Mesothelial cell of epicardium (in vitro differentiated cells): ENCODE results near the gene ALG1L2. TPM values are rescaled to one million over a fixed set of nuclear protein-coding genes. Genes with fewer than 3 reads are reported as not detected.
"Not testable (repeated sequence)": the region's sequence is repeated elsewhere in the genome, so short reads cannot be mapped to it uniquely, and the experiment has no call there.

Source experiments
- DNase-seq, 2 experiments: peaks; one replicate each; pipeline ENCODE4 v3.0.0; 2021; ENCODE audit warnings: low spot score in 2 of 2; ENCODE audit not compliant: unreplicated experiment in 2 of 2
- H3K27ac Mint-ChIP-seq: 2 replicates; pipeline ENCODE4 v1.8.0; 2021; ENCODE audit warnings: mixed read lengths
- H3K27me3 Mint-ChIP-seq: 2 replicates; pipeline ENCODE4 v1.8.0; 2021; ENCODE audit warnings: low read depth, mixed read lengths
- H3K36me3 Mint-ChIP-seq: 2 replicates; pipeline ENCODE4 v1.8.0; 2021; ENCODE audit warnings: mixed read lengths
- H3K4me1 Mint-ChIP-seq: 2 replicates; pipeline ENCODE4 v1.8.0; 2021; ENCODE audit warnings: mixed read lengths
- H3K4me3 Mint-ChIP-seq: 2 replicates; pipeline ENCODE4 v1.8.0; 2021; ENCODE audit warnings: mild to moderate bottlenecking, moderate library complexity, mixed read lengths
- H3K9me3 Mint-ChIP-seq: 2 replicates; pipeline ENCODE4 v1.8.0; 2021; ENCODE audit warnings: mixed read lengths
- CTCF ChIP-seq: fragments of 200-600 bp; sonication (generic); IDR thresholded peaks from one replicate; pipeline ENCODE4 v1.5.0; 2021; ENCODE audit warnings: antibody characterized with exemption; ENCODE audit not compliant: unreplicated experiment
- total RNA-seq: library from RNA; stranded (reverse); gene quantifications from 3 replicates; pipeline ENCODE4 v1.2.1, GENCODE V29; 2021

ALG1L2 gene
- 1.8 to 3.1 TPM (median 2.8 TPM) in 3 replicates for total RNA-seq

- Mint-ChIP-seq H3K27me3 (peaks cover 2% of the 10 kb centered on the region), H3K36me3 (no peaks in the 10 kb centered on the region), H3K4me1 (no peaks in the 10 kb centered on the region), H3K9me3 (no peaks in the 10 kb centered on the region), H3K27ac (no peak within 1 kb of the TSS), H3K4me3 (no peak within 1 kb of the TSS)
- TF ChIP-seq CTCF, result no peak
- DNase-seq, result no peak
Observed at GRCh38 chr3:130081351-130081881, at the start of gene ALG1L2. ALG1L2 (plus strand) TSS chr3:130081831; CDS start chr3:130082017, 186 bp downstream.

- not testable (repeated sequence) for H3K4me1 Mint-ChIP-seq, H3K4me3 Mint-ChIP-seq, DNase-seq, H3K27ac Mint-ChIP-seq, H3K36me3 Mint-ChIP-seq
- Mint-ChIP-seq H3K9me3 (peaks cover 11% of the 10 kb centered on the region), H3K27me3 (peaks cover 32% of the 10 kb centered on the region)
Observed at GRCh38 chr3:130037126-130037815, 44.4 kb upstream of the ALG1L2 start.

GRCh38 chr3:130042736-130043135, 38.9 kb upstream of the ALG1L2 start:
- DNase-seq, H3K4me3 Mint-ChIP-seq, H3K27me3 Mint-ChIP-seq, H3K9me3 Mint-ChIP-seq, H3K4me1 Mint-ChIP-seq, H3K27ac Mint-ChIP-seq, H3K36me3 Mint-ChIP-seq: not testable (repeated sequence)

GRCh38 chr3:130043658-130044057, 38.0 kb upstream of the ALG1L2 start:
- not testable (repeated sequence) for H3K36me3 Mint-ChIP-seq, H3K27me3 Mint-ChIP-seq, H3K27ac Mint-ChIP-seq, H3K4me1 Mint-ChIP-seq, DNase-seq, H3K9me3 Mint-ChIP-seq, H3K4me3 Mint-ChIP-seq

- no peak for DNase-seq
- Mint-ChIP-seq H3K27ac (no peak overlapping the region), H3K4me3 (no peak overlapping the region), H3K27me3 (no peaks in the 10 kb centered on the region), H3K4me1 (peaks cover 5% of the 10 kb centered on the region), H3K36me3 (no peaks in the 10 kb centered on the region), H3K9me3 (peaks cover 6% of the 10 kb centered on the region)
- TF ChIP-seq CTCF, result no peak
Observed at GRCh38 chr3:130044370-130044769, 37.3 kb upstream of the ALG1L2 start.

GRCh38 chr3:130048726-130049125, 32.9 kb upstream of the ALG1L2 start:
- TF ChIP-seq CTCF, result no peak
- Mint-ChIP-seq H3K9me3 (no peaks in the 10 kb centered on the region), H3K27ac (no peak overlapping the region), H3K27me3 (no peaks in the 10 kb centered on the region), H3K4me3 (no peak overlapping the region), H3K4me1 (peaks cover 10% of the 10 kb centered on the region), H3K36me3 (no peaks in the 10 kb centered on the region)
- no peak for DNase-seq

- DNase-seq, H3K9me3 Mint-ChIP-seq, H3K27me3 Mint-ChIP-seq, H3K27ac Mint-ChIP-seq, H3K36me3 Mint-ChIP-seq, H3K4me3 Mint-ChIP-seq: not testable (repeated sequence)
- H3K4me1 Mint-ChIP-seq, result peaks cover 14% of the 10 kb centered on the region
Observed at GRCh38 chr3:130052366-130052765, 29.3 kb upstream of the ALG1L2 start.

- H3K27me3 Mint-ChIP-seq, H3K9me3 Mint-ChIP-seq, H3K36me3 Mint-ChIP-seq, DNase-seq, H3K27ac Mint-ChIP-seq, H3K4me3 Mint-ChIP-seq: not testable (repeated sequence)
- peaks cover 13% of the 10 kb centered on the region for H3K4me1 Mint-ChIP-seq
Observed at GRCh38 chr3:130052965-130053364, 28.7 kb upstream of the ALG1L2 start.

- H3K4me1 Mint-ChIP-seq, result peaks cover 31% of the 10 kb centered on the region
- not testable (repeated sequence) for H3K36me3 Mint-ChIP-seq, H3K4me3 Mint-ChIP-seq, H3K27me3 Mint-ChIP-seq, H3K9me3 Mint-ChIP-seq, DNase-seq
- H3K27ac Mint-ChIP-seq, result peak overlapping the region; percentile 30
Observed at GRCh38 chr3:130057536-130058266, 23.9 kb upstream of the ALG1L2 start.

GRCh38 chr3:130058267-130058657, 23.4 kb upstream of the ALG1L2 start:
- not testable (repeated sequence) for H3K9me3 Mint-ChIP-seq, DNase-seq, H3K4me3 Mint-ChIP-seq, H3K36me3 Mint-ChIP-seq, H3K27me3 Mint-ChIP-seq
- Mint-ChIP-seq H3K4me1 (peaks cover 36% of the 10 kb centered on the region), H3K27ac (peak overlapping the region; percentile 79)

GRCh38 chr3:130058716-130059115, 22.9 kb upstream of the ALG1L2 start:
- Mint-ChIP-seq H3K4me1 (peaks cover 37% of the 10 kb centered on the region), H3K27ac (peak overlapping the region; percentile 79)
- not testable (repeated sequence) for H3K36me3 Mint-ChIP-seq, DNase-seq, H3K4me3 Mint-ChIP-seq, H3K9me3 Mint-ChIP-seq, H3K27me3 Mint-ChIP-seq
